PFSK-1 (cell line): ENCODE data around the gene ITGAE.

Experiments
- POLR2AphosphoS5 ChIP-seq: IDR thresholded peaks from 2 replicates; pipeline ENCODE4 v1.6.1; 2012; ENCODE audit warnings: low read depth, mild to moderate bottlenecking, control low read depth, low read length, moderate library complexity
- REST ChIP-seq, 2 experiments: IDR thresholded peaks; 2 replicates each; pipeline versions ENCODE4 v1.6.1 to v1.8.0; 2011 to 2012; ENCODE audit warnings: low read depth in 2 of 2, low read length in 2 of 2, control low read depth in 1 of 2, inconsistent platforms in 1 of 2, mild to moderate bottlenecking in 1 of 2, moderate library complexity in 1 of 2; ENCODE audit not compliant: insufficient read depth in 1 of 2
- SIN3A ChIP-seq: IDR thresholded peaks from 2 replicates; pipeline ENCODE4 v1.6.1; 2012; ENCODE audit warnings: mild to moderate bottlenecking, low read length, moderate library complexity, borderline replicate concordance; ENCODE audit not compliant: insufficient read depth

DNA sequence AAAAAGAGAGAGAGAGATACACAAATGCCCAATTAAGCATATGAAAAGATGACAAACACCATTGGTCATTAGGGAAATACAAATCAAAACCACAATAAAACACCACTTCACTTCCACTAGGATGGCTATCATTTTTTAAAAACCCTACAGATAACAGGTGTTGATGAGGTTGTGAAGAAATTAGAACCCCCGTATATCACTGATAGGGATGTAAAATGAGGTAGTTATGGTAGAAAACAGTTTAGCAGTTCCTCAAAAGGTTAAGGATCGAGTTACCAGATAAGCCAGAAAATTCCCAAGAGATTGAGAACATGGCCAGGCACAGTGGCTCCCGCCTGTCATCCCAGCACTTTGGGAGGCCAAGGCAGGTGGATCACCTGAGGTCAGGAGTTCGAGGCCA, 107.8 kb downstream of the ITGAE start:
- TF ChIP-seq SIN3A (no peak), REST (IDR thresholded peaks at IDR 0.05; ENCODE audit: insufficient read depth in 1 of 2, low read depth in 2 of 2, low read length in 2 of 2) (no peak), POLR2AphosphoS5 (no peak)
